ENCODE data around the gene ANKS1B.

The ANKS1B gene

GRCh38 chr12:98816720-98817119 is 1168.0 kb downstream of the ANKS1B start:
- no peak for DNase-seq (ENCODE audit: low spot score)

- no peak for DNase-seq (ENCODE audit: low spot score)
These were observed 1170.5 kb downstream of the ANKS1B start for GRCh38 chr12:98814254-98814653.

- no peak for DNase-seq (ENCODE audit: low spot score)
These were observed 1172.5 kb downstream of the ANKS1B start for GRCh38 chr12:98812225-98812624.

GRCh38 chr12:98808243-98808875 is 1176.4 kb downstream of the ANKS1B start:
- DNase-seq (ENCODE audit: low spot score): no peak

GRCh38 chr12:98807187-98807586 is 1177.5 kb downstream of the ANKS1B start:
- DNase-seq (ENCODE audit: low spot score): no peak

- DNase-seq (ENCODE audit: low spot score): no peak
These were observed 1181.1 kb downstream of the ANKS1B start for GRCh38 chr12:98803468-98804209.

- DNase-seq (ENCODE audit: low spot score): no peak
These were observed 1184.9 kb downstream of the ANKS1B start for GRCh38 chr12:98799822-98800221.

- no peak for DNase-seq (ENCODE audit: low spot score)
These were observed 1185.5 kb downstream of the ANKS1B start for GRCh38 chr12:98799146-98799810.

GRCh38 chr12:98797200-98797599 is 1187.5 kb downstream of the ANKS1B start:
- no peak for DNase-seq (ENCODE audit: low spot score)

GRCh38 chr12:98796745-98797144 is 1188.0 kb downstream of the ANKS1B start:
- DNase-seq (ENCODE audit: low spot score): no peak

- DNase-seq (ENCODE audit: low spot score): no peak
These were observed 1191.6 kb downstream of the ANKS1B start for GRCh38 chr12:98793121-98793520.

- no peak for DNase-seq (ENCODE audit: low spot score)
These were observed 1193.3 kb downstream of the ANKS1B start for GRCh38 chr12:98791406-98791805.

GRCh38 chr12:98788396-98788795 is 1196.3 kb downstream of the ANKS1B start:
- DNase-seq (ENCODE audit: low spot score): no peak

- DNase-seq (ENCODE audit: low spot score): no peak
These were observed 1198.1 kb downstream of the ANKS1B start for GRCh38 chr12:98786653-98787052.

- DNase-seq (ENCODE audit: low spot score): no peak
These were observed 1201.3 kb downstream of the ANKS1B start for GRCh38 chr12:98783420-98783819.

GRCh38 chr12:98780261-98780660 is 1204.5 kb downstream of the ANKS1B start:
- DNase-seq (ENCODE audit: low spot score): no peak

GRCh38 chr12:98772818-98773217 is 1211.9 kb downstream of the ANKS1B start:
- DNase-seq (ENCODE audit: low spot score): no peak

- DNase-seq (ENCODE audit: low spot score): no peak
These were observed 1212.7 kb downstream of the ANKS1B start for GRCh38 chr12:98771811-98772752.

- DNase-seq (ENCODE audit: low spot score): no peak
These were observed 1214.5 kb downstream of the ANKS1B start for GRCh38 chr12:98770230-98770629.

GRCh38 chr12:98769068-98769467 is 1215.7 kb downstream of the ANKS1B start:
- no peak for DNase-seq (ENCODE audit: low spot score)

- DNase-seq (ENCODE audit: low spot score): no peak
These were observed 1217.5 kb downstream of the ANKS1B start for GRCh38 chr12:98767248-98767647.

GRCh38 chr12:98763656-98764055 is 1221.1 kb downstream of the ANKS1B start:
- no peak for DNase-seq (ENCODE audit: low spot score)
